ENCODE measurements around the gene XXYLT1.

DNA sequence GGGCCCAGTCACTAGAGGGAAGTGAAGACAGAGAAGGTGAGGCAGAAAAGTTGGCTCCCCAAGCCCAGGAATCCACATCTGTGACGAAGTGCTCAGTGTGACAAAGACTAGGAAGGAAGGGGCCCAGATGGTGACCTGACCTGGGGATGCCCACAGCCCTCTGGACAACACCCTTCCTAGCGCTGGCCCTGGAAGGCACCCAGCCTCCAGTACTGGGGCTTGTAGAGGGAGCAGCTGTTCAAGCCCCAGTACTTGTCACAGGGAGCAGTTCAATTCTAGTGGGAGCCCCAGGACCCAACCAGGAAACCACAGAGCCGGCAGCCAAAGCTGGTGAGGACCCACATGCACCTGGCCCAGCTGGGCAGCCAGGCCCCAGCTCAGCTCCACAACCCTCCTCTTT is 190.8 kb downstream of the XXYLT1 start:
- TF ChIP-seq CTCF (IDR thresholded peaks at IDR 0.05) (no peak), EZH2 (IDR thresholded peaks at IDR 0.05) (no peak)
